ENCODE results near the gene SPAG5.

Gene SPAG5

DNA sequence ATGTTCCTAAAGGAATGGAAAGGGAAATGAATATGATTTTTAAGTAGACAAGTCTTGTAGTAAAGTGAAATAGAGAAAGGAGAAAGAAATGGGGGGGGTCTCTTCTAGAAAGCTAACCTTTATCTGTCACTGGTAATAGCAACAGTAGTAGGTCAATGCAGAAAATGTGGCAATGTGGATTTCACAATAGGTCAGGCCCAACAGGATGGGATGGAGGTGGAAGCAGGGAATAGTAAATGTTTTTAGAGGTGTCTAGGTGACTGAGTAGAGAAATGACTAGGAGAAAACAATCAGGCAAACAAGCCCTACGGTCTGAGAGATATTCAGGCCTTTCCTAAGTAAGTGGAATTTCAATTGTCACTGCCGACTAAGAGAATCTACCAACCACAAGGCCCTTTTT, 21.2 kb upstream of the SPAG5 start:
- no peak overlapping the region for H3K4me3 ChIP-seq (ENCODE audit: low read depth, low read length)
- DNase-seq (ENCODE audit: low read depth), result no peak
- TF ChIP-seq, protein P1, sequence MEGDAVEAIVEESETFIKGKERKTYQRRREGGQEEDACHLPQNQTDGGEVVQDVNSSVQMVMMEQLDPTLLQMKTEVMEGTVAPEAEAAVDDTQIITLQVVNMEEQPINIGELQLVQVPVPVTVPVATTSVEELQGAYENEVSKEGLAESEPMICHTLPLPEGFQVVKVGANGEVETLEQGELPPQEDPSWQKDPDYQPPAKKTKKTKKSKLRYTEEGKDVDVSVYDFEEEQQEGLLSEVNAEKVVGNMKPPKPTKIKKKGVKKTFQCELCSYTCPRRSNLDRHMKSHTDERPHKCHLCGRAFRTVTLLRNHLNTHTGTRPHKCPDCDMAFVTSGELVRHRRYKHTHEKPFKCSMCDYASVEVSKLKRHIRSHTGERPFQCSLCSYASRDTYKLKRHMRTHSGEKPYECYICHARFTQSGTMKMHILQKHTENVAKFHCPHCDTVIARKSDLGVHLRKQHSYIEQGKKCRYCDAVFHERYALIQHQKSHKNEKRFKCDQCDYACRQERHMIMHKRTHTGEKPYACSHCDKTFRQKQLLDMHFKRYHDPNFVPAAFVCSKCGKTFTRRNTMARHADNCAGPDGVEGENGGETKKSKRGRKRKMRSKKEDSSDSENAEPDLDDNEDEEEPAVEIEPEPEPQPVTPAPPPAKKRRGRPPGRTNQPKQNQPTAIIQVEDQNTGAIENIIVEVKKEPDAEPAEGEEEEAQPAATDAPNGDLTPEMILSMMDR (IDR thresholded peaks at IDR 0.05; ENCODE audit: insufficient read depth, low read depth, low read length, missing control alignments), result no peak

DNA sequence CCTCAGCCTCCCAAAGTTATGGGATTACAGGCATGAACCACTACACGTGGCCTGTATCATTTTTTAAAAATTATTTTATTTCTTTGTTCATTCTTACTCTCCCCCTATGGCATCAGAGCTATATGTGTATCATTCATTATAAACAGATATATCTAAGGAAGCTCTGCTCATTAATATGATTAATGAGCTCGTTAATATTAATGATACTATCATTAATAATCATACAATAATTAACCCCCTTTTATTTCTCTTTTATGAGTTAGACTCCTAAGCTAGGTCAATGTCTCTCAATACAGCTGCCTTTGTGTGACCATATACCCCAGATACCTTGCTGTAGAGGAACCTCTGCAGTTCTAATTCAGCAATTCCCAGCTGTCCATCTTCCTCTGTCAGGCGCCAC, 19.6 kb upstream of the SPAG5 start:
- no peak for DNase-seq (ENCODE audit: low read depth)
- no peak overlapping the region for H3K4me3 ChIP-seq (ENCODE audit: low read depth, low read length)
- TF ChIP-seq, protein P1 (IDR thresholded peaks at IDR 0.05; ENCODE audit: insufficient read depth, low read depth, low read length, missing control alignments), result no peak

DNA sequence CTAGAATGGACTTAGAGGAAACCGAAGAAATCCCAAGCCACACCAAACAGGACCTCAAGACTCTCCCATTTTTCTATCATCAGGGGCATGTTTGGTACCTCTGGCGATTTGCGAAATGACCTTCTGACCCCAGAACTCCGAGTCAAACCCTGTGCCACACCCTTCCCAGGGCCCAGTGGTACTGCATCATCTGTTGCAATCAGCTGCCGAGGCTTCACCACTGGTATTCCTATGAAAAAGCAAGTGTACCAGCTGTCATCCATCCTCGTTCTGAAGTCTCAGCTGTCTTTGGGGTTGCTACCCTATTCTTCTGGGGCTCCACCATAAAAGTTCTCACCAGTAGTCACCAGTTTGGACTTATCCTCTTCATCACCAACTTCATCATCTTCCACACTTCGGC, 17.5 kb upstream of the SPAG5 start:
- TF ChIP-seq, protein P1 (IDR thresholded peaks at IDR 0.05; ENCODE audit: insufficient read depth, low read depth, low read length, missing control alignments), result no peak
- DNase-seq (ENCODE audit: low read depth), result no peak
- H3K4me3 ChIP-seq (ENCODE audit: low read depth, low read length), result no peak overlapping the region

DNA sequence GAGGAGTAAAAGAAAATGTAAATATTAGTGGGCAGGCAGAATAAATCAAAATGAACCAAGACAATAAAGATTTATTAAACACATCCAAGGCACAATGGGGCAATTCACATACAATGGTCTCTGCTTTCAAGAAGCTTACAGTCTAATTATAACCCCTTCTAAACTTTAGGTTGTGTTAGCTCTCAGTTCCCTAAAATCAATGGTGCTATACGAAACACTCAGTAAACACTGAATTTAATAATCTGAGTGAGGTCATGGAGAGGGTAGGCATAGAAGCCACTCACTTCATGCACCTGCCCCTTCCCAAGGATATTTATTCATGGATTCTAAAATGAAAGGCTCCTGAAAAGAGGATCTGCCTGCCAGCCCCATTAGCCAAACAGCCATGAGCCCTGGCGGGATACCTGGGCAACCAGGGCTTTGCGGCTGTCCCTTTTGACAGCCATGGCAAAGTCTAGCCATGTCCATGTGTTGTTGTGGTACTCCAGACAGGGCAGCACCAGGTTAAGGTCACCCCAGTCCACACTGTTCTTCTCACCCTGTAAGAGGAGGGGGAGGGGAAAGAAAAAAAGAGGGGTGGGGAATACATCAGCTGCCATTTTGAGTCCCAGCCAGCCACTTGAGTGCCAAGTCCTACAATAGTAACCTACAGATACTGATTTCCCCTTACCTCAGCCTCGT, 16.6 kb upstream of the SPAG5 start:
- no peak for DNase-seq (ENCODE audit: low read depth)
- TF ChIP-seq, protein P1 (IDR thresholded peaks at IDR 0.05; ENCODE audit: insufficient read depth, low read depth, low read length, missing control alignments), result no peak
- no peak overlapping the region for H3K4me3 ChIP-seq (ENCODE audit: low read depth, low read length)

DNA sequence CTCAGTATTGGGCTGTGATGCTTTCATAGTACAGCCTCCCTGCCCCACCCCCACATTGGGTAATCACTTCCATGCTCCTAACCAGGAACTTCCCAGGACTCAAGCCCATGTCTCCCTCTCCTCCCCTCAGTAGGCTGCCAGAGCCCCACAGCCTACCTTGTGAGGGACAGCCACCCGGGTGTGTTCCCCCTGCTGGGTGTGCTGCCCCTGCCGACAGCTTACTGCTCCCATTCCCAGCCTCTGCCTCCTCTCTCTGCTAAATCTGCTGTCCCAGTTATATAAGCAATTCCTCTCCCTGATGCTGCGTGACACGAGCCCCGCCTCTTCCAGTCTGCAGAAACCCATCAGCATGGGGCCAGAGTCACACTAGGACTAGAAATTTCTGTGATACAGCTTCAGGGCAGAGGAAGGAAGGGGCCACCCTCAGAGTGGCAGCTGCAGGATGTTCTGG, 15.1 kb upstream of the SPAG5 start, which contains the start of gene RSKR:
Gene RSKR, minus strand, starts transcription at position 255 of the 451 bp plus-strand sequence. Its CDS starts 24 bp downstream, at position 231.
- no peak for DNase-seq (ENCODE audit: low read depth)
- H3K4me3 ChIP-seq (ENCODE audit: low read depth, low read length), result no peak within 1 kb of the TSS
- TF ChIP-seq, protein P1 (IDR thresholded peaks at IDR 0.05; ENCODE audit: insufficient read depth, low read depth, low read length, missing control alignments), result no peak

DNA sequence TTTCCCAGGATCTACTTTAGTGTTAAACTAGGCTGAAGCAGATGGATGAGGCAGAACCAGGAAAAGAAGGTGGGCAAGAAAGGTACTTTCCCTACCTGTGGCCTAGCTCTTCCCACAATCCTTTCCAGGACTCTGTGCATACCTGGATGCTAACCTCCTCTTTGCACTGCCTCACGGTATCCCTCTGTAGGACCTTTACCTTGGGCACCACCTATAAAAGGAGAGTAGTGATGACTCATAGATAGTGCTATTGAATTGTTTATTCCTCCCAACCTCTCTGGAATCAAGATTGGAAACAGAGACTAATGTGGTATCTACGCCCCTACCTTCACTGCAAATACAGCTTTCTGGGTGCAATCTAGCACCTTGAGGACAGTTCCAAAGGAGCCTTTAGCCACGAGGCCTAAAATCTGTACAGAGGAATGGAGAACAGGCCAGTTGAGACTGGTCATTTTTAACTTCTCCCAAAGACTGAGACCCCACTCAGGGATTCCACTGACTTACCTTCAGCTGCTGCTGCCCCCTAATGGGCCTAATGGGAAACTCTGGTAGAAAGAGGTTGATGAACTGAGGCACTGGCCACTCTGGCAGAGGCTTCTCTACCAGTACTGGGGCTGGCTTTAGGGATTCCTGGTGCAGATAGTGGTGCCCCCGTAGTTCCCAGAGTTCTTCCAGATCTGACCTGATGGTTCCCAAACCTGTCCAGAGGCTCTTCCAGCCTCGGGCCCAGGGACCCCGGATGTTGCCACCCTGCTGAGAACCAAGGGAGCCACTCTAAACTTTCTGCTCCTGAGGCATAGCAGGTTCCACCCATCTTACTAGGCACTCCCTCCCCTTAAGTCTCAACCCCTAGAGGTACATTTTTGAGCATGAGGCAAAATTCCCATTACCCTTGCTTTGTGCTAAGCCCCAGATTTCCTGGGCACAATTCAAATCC, 14.4 kb upstream of the SPAG5 start:
- H3K4me3 ChIP-seq (ENCODE audit: low read depth, low read length), result no peak overlapping the region
- TF ChIP-seq, protein P1 (IDR thresholded peaks at IDR 0.05; ENCODE audit: insufficient read depth, low read depth, low read length, missing control alignments), result peak; percentile 66
- DNase-seq (ENCODE audit: low read depth), result peak; percentile 45
